ENCODE results near the gene TGFB1I1.
"Not testable (repeated sequence)": the region's sequence is repeated elsewhere in the genome, so short reads cannot be mapped to it uniquely, and the experiment has no call there.

Gene TGFB1I1

DNA sequence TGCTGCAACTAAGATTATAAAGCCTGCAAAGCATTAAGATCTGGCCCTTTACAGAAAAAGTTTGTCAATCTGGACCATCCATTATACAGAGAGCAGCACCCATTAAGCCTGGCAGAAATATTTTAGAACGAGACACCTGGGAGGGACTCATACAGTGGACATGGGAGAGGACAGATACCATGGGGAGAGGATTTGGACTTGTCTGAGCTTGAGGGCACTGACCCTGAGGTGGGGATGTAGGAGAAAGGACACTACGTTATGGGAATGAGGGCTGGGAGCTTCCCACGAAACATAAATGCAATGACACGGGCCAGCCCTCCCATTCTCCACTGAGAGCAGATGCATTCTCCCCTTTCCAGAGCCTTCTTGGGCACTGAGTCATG lies 30.0 kb downstream of the TGFB1I1 start:
- H3F3A ChIP-seq (ENCODE audit: insufficient read depth) = no peaks in the 10 kb centered on the region
- H3K4me3 ChIP-seq (ENCODE audit: insufficient read depth, low read length, poor library complexity, severe bottlenecking) = no peak overlapping the region
- no peak for TF ChIP-seq EZH2phosphoT487 (conservative IDR thresholded peaks at IDR 0.05; ENCODE audit: low read length)
- TF ChIP-seq, protein P1, sequence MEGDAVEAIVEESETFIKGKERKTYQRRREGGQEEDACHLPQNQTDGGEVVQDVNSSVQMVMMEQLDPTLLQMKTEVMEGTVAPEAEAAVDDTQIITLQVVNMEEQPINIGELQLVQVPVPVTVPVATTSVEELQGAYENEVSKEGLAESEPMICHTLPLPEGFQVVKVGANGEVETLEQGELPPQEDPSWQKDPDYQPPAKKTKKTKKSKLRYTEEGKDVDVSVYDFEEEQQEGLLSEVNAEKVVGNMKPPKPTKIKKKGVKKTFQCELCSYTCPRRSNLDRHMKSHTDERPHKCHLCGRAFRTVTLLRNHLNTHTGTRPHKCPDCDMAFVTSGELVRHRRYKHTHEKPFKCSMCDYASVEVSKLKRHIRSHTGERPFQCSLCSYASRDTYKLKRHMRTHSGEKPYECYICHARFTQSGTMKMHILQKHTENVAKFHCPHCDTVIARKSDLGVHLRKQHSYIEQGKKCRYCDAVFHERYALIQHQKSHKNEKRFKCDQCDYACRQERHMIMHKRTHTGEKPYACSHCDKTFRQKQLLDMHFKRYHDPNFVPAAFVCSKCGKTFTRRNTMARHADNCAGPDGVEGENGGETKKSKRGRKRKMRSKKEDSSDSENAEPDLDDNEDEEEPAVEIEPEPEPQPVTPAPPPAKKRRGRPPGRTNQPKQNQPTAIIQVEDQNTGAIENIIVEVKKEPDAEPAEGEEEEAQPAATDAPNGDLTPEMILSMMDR (IDR thresholded peaks at IDR 0.05; ENCODE audit: insufficient read depth, low read length, poor library complexity, severe bottlenecking) = no peak
- H4K20me1 ChIP-seq (ENCODE audit: low read depth, low read length) = no peaks in the 10 kb centered on the region
- H3K4me2 ChIP-seq (ENCODE audit: low read depth, low read length, poor library complexity, severe bottlenecking) = no peak overlapping the region
- no peak overlapping the region for H2AFZ ChIP-seq (ENCODE audit: low read depth, low read length, severe bottlenecking)
- no peaks in the 10 kb centered on the region for H3K27me3 ChIP-seq (ENCODE audit: low read length)
- no peaks in the 10 kb centered on the region for H3K9me3 ChIP-seq (ENCODE audit: insufficient read depth, low read length)
- no peak overlapping the region for H3K9ac ChIP-seq (ENCODE audit: low read length)
- no peaks in the 10 kb centered on the region for H3K9me2 ChIP-seq (replicated peaks; ENCODE audit: insufficient read depth, low read length)
- no peak overlapping the region for H3K27ac ChIP-seq (ENCODE audit: low read depth, low read length)
- no peaks in the 10 kb centered on the region for H3K36me3 ChIP-seq (ENCODE audit: low read length)
- H3K79me2 ChIP-seq (ENCODE audit: insufficient read depth, low read length) = 0 out of 2 replicates have a peak, but pooled peaks cover under 1% of the 10 kb centered on the region

DNA sequence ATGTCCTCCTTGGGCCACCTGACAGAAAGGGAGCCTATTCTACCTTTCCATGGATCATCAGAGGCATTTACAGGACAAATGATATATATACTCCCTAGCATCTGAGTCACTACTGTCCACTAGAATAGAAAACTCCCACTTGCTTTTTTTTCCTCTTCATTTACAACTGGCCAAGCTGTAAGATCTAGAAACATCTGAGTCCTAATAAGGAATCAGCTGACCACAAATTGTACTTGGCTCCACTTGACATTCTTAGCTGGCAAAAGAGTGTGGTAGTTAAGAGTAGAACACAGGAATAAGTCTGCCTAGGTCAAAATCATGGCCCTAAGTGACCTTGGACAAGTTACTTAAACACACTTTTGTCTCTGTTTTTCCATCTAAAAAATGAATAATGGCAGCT lies 31.0 kb downstream of the TGFB1I1 start:
- no peaks in the 10 kb centered on the region for H3K9me2 ChIP-seq (replicated peaks; ENCODE audit: insufficient read depth, low read length)
- peaks cover 10% of the 10 kb centered on the region; the same call in 1 of the 2 replicates for H3K79me2 ChIP-seq (ENCODE audit: insufficient read depth, low read length)
- no peaks in the 10 kb centered on the region for H3K36me3 ChIP-seq (ENCODE audit: low read length)
- H3K9ac ChIP-seq (ENCODE audit: low read length) = no peak overlapping the region
- no peak overlapping the region for H2AFZ ChIP-seq (ENCODE audit: low read depth, low read length, severe bottlenecking)
- TF ChIP-seq, protein P1 (IDR thresholded peaks at IDR 0.05; ENCODE audit: insufficient read depth, low read length, poor library complexity, severe bottlenecking) = no peak
- no peak for TF ChIP-seq EZH2phosphoT487 (conservative IDR thresholded peaks at IDR 0.05; ENCODE audit: low read length)
- no peak overlapping the region for H3K27ac ChIP-seq (ENCODE audit: low read depth, low read length)
- no peaks in the 10 kb centered on the region for H3K9me3 ChIP-seq (ENCODE audit: insufficient read depth, low read length)
- H4K20me1 ChIP-seq (ENCODE audit: low read depth, low read length) = no peaks in the 10 kb centered on the region
- H3F3A ChIP-seq (ENCODE audit: insufficient read depth) = no peaks in the 10 kb centered on the region
- no peak overlapping the region for H3K4me2 ChIP-seq (ENCODE audit: low read depth, low read length, poor library complexity, severe bottlenecking)
- no peaks in the 10 kb centered on the region for H3K27me3 ChIP-seq (ENCODE audit: low read length)
- no peak overlapping the region for H3K4me3 ChIP-seq (ENCODE audit: insufficient read depth, low read length, poor library complexity, severe bottlenecking)

DNA sequence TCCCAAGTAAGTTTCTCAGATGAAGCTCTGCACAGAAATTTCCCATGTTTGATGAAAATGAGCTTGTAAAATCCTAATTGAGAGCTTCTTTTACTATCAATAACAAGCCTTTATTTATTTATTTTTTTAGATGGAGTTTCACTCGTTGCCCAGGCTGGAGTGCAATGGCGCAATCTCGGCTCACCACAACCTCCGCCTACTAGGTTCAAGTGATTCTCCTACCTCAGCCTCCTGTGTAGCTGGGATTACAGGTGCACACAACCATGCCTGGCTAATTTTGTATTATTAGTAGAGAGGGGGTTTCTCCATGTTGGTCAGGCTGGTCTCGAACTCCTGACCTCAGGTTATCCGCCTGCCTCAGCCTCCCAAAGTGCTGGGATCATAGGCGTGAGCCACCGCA lies 31.6 kb downstream of the TGFB1I1 start:
- not testable (repeated sequence) for H3K4me2 ChIP-seq (ENCODE audit: low read depth, low read length, poor library complexity, severe bottlenecking); H3K36me3 ChIP-seq (ENCODE audit: low read length); H3K27me3 ChIP-seq (ENCODE audit: low read length); H3K4me3 ChIP-seq (ENCODE audit: insufficient read depth, low read length, poor library complexity, severe bottlenecking); H3F3A ChIP-seq (ENCODE audit: insufficient read depth); H3K9me3 ChIP-seq (ENCODE audit: insufficient read depth, low read length); H2AFZ ChIP-seq (ENCODE audit: low read depth, low read length, severe bottlenecking); H3K27ac ChIP-seq (ENCODE audit: low read depth, low read length); H3K9me2 ChIP-seq (replicated peaks; ENCODE audit: insufficient read depth, low read length); H4K20me1 ChIP-seq (ENCODE audit: low read depth, low read length); H3K9ac ChIP-seq (ENCODE audit: low read length)
- H3K79me2 ChIP-seq (ENCODE audit: insufficient read depth, low read length) = peaks cover 11% of the 10 kb centered on the region; the same call in 1 of the 2 replicates

DNA sequence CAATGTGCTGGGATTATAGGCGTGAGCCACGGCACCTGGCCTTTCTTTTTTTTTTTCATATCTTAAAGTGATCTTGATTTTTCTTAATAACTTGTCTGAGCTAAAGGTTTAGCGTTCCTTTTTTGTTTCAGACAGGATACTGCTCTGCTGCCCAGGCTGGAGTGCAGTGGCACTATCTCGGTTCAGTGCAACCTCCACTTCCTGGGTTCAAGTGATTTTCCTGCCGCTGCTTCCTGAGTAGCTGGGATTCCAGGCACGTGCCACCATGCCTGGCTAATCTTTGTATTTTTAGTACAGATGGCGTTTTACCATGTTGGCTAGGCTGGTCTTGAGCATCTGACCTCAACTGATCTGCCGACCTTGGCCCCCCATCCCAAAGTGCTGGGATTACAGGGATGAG lies 32.2 kb downstream of the TGFB1I1 start:
- Histone ChIP-seq H3F3A (ENCODE audit: insufficient read depth) (no peaks in the 10 kb centered on the region), H4K20me1 (ENCODE audit: low read depth, low read length) (no peaks in the 10 kb centered on the region), H3K27ac (ENCODE audit: low read depth, low read length) (no peak overlapping the region), H2AFZ (ENCODE audit: low read depth, low read length, severe bottlenecking) (no peak overlapping the region), H3K36me3 (ENCODE audit: low read length) (no peaks in the 10 kb centered on the region), H3K4me2 (ENCODE audit: low read depth, low read length, poor library complexity, severe bottlenecking) (no peak overlapping the region), H3K9ac (ENCODE audit: low read length) (no peak overlapping the region), H3K79me2 (ENCODE audit: insufficient read depth, low read length) (peaks cover 11% of the 10 kb centered on the region; the same call in 1 of the 2 replicates), H3K4me3 (ENCODE audit: insufficient read depth, low read length, poor library complexity, severe bottlenecking) (no peak overlapping the region), H3K9me2 (replicated peaks; ENCODE audit: insufficient read depth, low read length) (no peaks in the 10 kb centered on the region), H3K9me3 (ENCODE audit: insufficient read depth, low read length) (no peaks in the 10 kb centered on the region), H3K27me3 (ENCODE audit: low read length) (no peaks in the 10 kb centered on the region)
- TF ChIP-seq, protein P1 (IDR thresholded peaks at IDR 0.05; ENCODE audit: insufficient read depth, low read length, poor library complexity, severe bottlenecking) = no peak
- TF ChIP-seq EZH2phosphoT487 (conservative IDR thresholded peaks at IDR 0.05; ENCODE audit: low read length) = no peak

All from SU-DHL-6 (cell line).